ENCODE data around the gene TGFB2. TPM values are rescaled to one million over a fixed set of nuclear protein-coding genes. Genes with fewer than 3 reads are reported as not detected.

Gene TGFB2
- total and polyA plus RNA-seq, 8 donors, result 0.35 to 13.6 (median 2.3) TPM; not detected in 1

GRCh38 chr1:218347723-218348627, 2.8 kb downstream of the TGFB2 start:
- DNase-seq, result peak in 1 of 2 donors; percentile 80
- Histone ChIP-seq H3K4me1 (peaks cover 8 to 65% (median 43%) of the 10 kb centered on the region in 4 donors), H3K27ac (peak overlapping the region in 4 of 5 donors; percentile 79 to 89 (median 83)), H3K27me3 (peaks cover 0 to 17% (median 8%) of the 10 kb centered on the region in 3 donors), H3K36me3 (no peaks in the 10 kb centered on the region), H3K4me3 (peak overlapping the region; percentile 58 to 66 (median 64)), H3K9me3 (no peaks in the 10 kb centered on the region)
- TF ChIP-seq POLR2A (IDR thresholded peaks at IDR 0.05) (no peak), CTCF (IDR thresholded peaks at IDR 0.05) (no peak), EP300 (IDR thresholded peaks at IDR 0.05) (no peak), POLR2AphosphoS5 (IDR thresholded peaks at IDR 0.05) (no peak)
- intact Hi-C loops (cut with DNase I; ENCODE audit: low total_unique reads), result no loop called here
- WGBS, 5 donors, result 8 to 18% (median 15%) methylated on average over 9 of the region's 9 CpGs

- TF ChIP-seq POLR2A (IDR thresholded peaks at IDR 0.05), result no peak
- TF ChIP-seq POLR2AphosphoS5 (IDR thresholded peaks at IDR 0.05), result no peak
- TF ChIP-seq CTCF (IDR thresholded peaks at IDR 0.05), result no peak
- TF ChIP-seq EP300 (IDR thresholded peaks at IDR 0.05), result no peak
- peaks cover 0 to 17% (median 8%) of the 10 kb centered on the region in 3 donors for H3K27me3 ChIP-seq
- no peak for DNase-seq
- H3K4me3 ChIP-seq, result peak overlapping the region; percentile 58 to 66 (median 64)
- intact Hi-C loops (cut with DNase I; ENCODE audit: low total_unique reads), result no loop called here
- WGBS, 5 donors, result 28 to 39% (median 31%) methylated on average over 3 of the region's 3 CpGs
- H3K27ac ChIP-seq, result peak overlapping the region in 4 of 5 donors; percentile 79 to 89 (median 83)
- peaks cover 8 to 65% (median 43%) of the 10 kb centered on the region in 4 donors for H3K4me1 ChIP-seq
- no peaks in the 10 kb centered on the region for H3K9me3 ChIP-seq
- no peaks in the 10 kb centered on the region for H3K36me3 ChIP-seq
Observed at GRCh38 chr1:218348628-218349071, 3.5 kb downstream of the TGFB2 start.

- intact Hi-C loops (cut with DNase I; ENCODE audit: low total_unique reads), result no loop called here
- Histone ChIP-seq H3K27ac (peak overlapping the region in 3 of 5 donors; percentile 82 to 89 (median 84)), H3K9me3 (no peaks in the 10 kb centered on the region), H3K27me3 (peaks cover 0 to 17% (median 8%) of the 10 kb centered on the region in 3 donors), H3K4me1 (peaks cover 7 to 65% (median 43%) of the 10 kb centered on the region in 4 donors), H3K36me3 (no peaks in the 10 kb centered on the region), H3K4me3 (peak overlapping the region in 3 of 4 donors; percentile 10 to 66 (median 63))
- TF ChIP-seq POLR2AphosphoS5 (IDR thresholded peaks at IDR 0.05), result no peak
- no peak for TF ChIP-seq POLR2A (IDR thresholded peaks at IDR 0.05)
- no peak for TF ChIP-seq CTCF (IDR thresholded peaks at IDR 0.05)
- no peak for TF ChIP-seq EP300 (IDR thresholded peaks at IDR 0.05)
- no peak for DNase-seq
- WGBS, 5 donors, result 47 to 68% (median 55%) methylated on average over 5 of the region's 5 CpGs
Observed at GRCh38 chr1:218349348-218350034, 4.4 kb downstream of the TGFB2 start.

GRCh38 chr1:218350035-218350525, 4.9 kb downstream of the TGFB2 start:
- Histone ChIP-seq H3K27ac (peak overlapping the region in 3 of 5 donors; percentile 68 to 89 (median 82)), H3K36me3 (no peaks in the 10 kb centered on the region), H3K9me3 (no peaks in the 10 kb centered on the region), H3K4me1 (peaks cover 1 to 61% (median 37%) of the 10 kb centered on the region in 4 donors), H3K4me3 (peak overlapping the region in 1 of 4 donors; percentile 66), H3K27me3 (peaks cover 0 to 17% (median 8%) of the 10 kb centered on the region in 3 donors)
- WGBS, 5 donors, result 50 to 63% (median 54%) methylated on average over 7 of the region's 7 CpGs
- intact Hi-C loops (cut with DNase I; ENCODE audit: low total_unique reads), result no loop called here
- no peak for DNase-seq
- TF ChIP-seq CTCF (IDR thresholded peaks at IDR 0.05), result no peak
- TF ChIP-seq POLR2A (IDR thresholded peaks at IDR 0.05), result no peak
- TF ChIP-seq POLR2AphosphoS5 (IDR thresholded peaks at IDR 0.05), result no peak
- no peak for TF ChIP-seq EP300 (IDR thresholded peaks at IDR 0.05)

Measured in stomach (tissue), 9 donors.